ENCODE data around the gene ASIP.

- no peak for TF ChIP-seq CTCF (IDR thresholded peaks at IDR 0.05)
- TF ChIP-seq POLR2A (IDR thresholded peaks at IDR 0.05) = no peak
These were observed 3.3 kb upstream of the ASIP start for GRCh38 chr20:34237942-34238341.

All from Peyer's patch (tissue), 4 donors.